AG10803 (cell line): ENCODE measurements around the gene SWT1.
A peak's percentile ranks its signal among the peaks of the same experiment; 100 is the strongest.

Experiments
- DNase-seq: peaks from one replicate; pipeline ENCODE4 v3.0.0; 2010; ENCODE audit warnings: low read depth
- H3K4me3 ChIP-seq: 2 replicates; pipeline ENCODE4 v1.5.1; 2011; ENCODE audit warnings: mild to moderate bottlenecking, low read length, control low read depth
- TF ChIP-seq, protein P1 (sequence below): conservative IDR thresholded peaks from 2 replicates; pipeline ENCODE4 v1.5.1; 2011; ENCODE audit warnings: mild to moderate bottlenecking, low read length, control low read depth, inconsistent platforms

SWT1 gene, protein sequence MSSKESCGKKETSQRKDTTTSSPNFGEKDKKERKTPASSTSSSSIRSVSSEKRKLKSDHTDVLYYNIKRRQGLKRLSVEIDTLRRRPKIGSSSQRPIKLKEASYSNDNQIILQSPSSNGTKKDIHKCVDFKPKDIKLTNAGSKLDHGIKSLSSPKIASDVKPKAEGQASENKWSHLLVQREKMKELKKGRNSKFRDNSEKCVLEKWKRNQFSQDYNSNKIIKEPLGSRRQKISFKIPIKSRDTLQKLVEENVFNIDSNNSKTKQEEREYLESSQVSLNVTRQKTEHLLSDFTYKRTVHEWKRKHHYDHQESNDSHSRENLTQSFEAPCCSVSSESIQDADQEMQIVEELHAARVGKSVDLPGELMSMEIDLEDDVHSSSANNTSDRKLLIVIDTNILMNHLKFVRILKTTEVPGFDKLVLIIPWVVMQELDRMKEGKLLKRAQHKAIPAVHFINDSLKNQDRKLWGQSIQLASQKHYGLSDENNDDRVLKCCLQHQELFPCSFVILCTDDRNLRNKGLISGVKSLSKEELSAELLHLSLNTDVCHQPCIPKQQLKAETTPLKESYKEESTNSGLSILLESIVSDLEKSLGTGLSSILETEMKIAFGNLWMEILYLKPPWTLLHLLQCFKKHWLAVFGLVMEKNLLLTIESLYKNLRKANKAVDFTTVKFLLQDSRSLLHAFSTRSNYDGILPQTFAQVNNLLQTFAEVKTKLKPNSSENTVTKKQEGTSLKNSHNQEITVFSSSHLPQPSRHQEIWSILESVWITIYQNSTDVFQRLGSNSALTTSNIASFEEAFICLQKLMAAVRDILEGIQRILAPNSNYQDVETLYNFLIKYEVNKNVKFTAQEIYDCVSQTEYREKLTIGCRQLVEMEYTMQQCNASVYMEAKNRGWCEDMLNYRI

DNA sequence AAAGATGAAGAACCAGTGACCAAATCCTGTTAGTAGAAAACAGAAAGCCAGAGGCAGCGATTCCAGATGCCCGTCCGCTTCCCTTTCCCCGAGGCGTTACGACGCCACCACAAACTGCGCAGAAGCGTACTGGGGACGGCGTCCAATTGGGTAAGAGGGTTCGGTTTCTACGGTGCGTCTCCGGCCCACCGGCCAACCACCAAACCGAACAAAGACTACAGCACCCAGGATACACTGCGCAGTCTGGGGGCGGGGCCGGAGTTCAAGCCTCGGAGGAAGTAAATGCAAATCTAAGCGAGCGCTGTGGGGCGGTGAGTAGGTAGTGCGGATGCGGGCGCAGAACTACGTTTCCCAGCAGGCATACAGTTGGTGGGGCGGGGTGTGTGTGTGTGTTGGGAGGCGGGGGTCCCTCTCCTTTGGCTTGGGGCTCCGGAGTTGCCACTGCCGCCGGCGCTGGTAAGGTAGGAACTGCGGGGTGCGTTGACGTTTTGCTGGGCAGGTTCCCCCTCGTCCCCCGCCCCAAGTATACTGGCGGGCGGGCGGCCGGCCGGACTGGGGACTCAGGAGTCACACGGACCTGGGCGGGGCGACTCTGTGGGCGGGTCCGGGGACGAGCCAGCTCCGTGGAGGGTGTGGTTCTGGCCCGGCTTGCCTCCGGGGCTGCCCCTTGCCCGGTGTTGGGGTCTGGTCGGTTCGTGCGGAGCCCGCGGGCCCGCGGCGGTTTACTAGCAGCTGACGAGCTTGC lies at the start of gene SWT1, which contains the start of gene TRMT1L:
Gene SWT1, plus strand, starts transcription at position 314 of the 745 bp plus-strand sequence. CDS start 3,675 bp downstream, outside the sequence.
Gene TRMT1L, minus strand, starts transcription at position 100 of the 745 bp plus-strand sequence. CDS start 241 bp downstream, outside the sequence.
- DNase-seq = peak; percentile 99
- peak within 1 kb of the TSS; percentile 78 for H3K4me3 ChIP-seq
- TF ChIP-seq, protein P1, sequence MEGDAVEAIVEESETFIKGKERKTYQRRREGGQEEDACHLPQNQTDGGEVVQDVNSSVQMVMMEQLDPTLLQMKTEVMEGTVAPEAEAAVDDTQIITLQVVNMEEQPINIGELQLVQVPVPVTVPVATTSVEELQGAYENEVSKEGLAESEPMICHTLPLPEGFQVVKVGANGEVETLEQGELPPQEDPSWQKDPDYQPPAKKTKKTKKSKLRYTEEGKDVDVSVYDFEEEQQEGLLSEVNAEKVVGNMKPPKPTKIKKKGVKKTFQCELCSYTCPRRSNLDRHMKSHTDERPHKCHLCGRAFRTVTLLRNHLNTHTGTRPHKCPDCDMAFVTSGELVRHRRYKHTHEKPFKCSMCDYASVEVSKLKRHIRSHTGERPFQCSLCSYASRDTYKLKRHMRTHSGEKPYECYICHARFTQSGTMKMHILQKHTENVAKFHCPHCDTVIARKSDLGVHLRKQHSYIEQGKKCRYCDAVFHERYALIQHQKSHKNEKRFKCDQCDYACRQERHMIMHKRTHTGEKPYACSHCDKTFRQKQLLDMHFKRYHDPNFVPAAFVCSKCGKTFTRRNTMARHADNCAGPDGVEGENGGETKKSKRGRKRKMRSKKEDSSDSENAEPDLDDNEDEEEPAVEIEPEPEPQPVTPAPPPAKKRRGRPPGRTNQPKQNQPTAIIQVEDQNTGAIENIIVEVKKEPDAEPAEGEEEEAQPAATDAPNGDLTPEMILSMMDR = no peak

DNA sequence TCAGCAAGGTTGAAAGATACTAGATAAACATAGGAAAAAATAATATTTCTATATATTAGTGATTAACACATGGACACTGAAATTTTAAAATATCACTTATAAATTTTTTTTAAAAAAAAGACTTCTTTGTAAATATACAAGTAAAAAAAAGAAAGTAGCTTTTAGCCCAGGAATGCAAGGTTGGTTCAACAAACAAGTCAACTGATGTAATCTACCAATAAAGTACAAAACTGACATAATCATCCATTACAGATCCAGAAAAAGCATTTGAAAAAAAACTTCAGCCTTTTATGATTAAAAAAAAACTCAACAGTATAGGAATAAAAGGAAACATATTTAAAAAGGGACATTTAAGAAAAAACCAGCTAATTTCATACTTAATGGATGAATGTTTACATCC lies 48.6 kb upstream of the SWT1 start:
- peak; percentile 3 for DNase-seq
- TF ChIP-seq, protein P1 = no peak
- no peak overlapping the region for H3K4me3 ChIP-seq

DNA sequence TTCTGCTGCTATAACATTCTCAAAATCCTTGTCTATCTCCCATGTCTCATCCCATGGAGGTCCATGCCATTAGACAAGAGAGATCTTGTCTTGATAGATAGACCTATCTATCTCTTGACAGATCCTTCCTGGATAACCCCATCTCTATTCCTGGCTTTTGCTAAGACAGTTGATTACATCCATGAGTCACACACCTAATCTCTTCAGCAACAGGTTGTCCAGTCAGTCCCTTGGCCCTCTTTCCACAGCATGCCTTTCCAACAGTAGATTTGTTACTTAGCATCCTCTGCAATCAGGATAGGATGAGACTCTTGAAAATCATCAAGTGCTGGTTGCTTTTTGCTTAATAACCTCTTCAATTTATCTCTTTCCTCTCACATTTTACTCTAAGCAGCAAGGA lies 46.8 kb upstream of the SWT1 start:
- DNase-seq = no peak

DNA sequence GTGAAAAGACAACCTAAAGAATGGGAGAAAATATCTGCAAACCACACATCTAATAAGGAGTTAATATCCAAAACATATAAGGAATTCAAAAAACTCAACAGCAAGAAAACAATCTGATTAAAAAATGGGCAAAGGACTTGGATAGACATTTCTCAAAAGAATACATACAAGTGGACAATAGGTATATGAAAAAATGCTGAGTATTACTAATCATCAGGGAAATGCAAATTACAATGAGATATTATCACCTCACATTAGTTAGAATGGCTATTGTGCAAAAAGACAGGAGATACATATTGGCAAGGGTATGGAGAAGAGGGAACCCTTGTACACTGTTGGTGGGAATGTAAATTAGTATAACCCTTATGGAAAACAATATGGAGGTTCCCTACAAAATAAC lies 45.1 kb upstream of the SWT1 start:
- no peak overlapping the region for H3K4me3 ChIP-seq
- TF ChIP-seq, protein P1 = no peak
- no peak for DNase-seq

More for the DNA sequence above, 46.8 kb upstream of the SWT1 start:
- H3K4me3 ChIP-seq = no peak overlapping the region
- TF ChIP-seq, protein P1 = no peak

DNA sequence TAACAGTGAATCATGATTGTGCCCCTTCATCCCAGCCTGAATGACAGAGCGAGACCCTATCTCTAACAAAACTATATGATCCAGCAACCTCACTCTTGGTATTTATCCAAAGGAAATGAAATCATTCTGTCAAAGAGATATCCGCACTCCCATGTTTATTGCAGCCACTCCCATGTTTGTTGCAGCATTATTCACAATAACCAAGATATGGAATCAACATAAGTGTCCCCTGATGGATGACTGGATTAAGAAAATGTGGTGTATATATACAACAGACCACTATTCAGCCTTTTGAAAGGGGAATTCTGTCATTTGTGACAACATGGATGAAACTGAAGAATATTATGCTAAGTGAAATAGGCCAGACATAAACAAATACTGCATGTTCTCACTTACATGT lies 44.6 kb upstream of the SWT1 start:
- H3K4me3 ChIP-seq = no peak overlapping the region
- DNase-seq = no peak
- TF ChIP-seq, protein P1 = no peak

DNA sequence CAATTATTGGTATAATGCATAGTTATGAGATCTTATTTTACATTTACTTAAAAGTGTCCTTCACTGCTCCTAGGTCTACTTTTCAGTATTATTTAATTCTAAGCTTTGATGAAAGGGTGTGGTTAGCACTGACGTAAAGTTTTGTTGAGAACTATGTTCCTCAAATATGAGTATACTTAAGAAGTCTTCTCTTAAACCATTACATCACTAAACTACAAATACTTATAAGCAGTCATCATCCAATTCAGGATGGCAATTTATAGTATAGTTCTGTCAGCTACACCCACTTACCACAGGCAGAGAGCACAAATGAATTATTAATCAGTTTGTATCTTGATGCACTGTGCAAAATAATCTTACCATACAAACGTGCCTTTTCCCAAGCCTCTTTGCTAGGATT lies 27.3 kb upstream of the SWT1 start:
- no peak for DNase-seq
- TF ChIP-seq, protein P1 = no peak
- no peak overlapping the region for H3K4me3 ChIP-seq
